HCT116 (cell line): Measurements from ENCODE around the gene POLR3GL. TPM values are rescaled to one million over a fixed set of nuclear protein-coding genes. Genes with fewer than 3 reads are reported as not detected.

Source experiments
- ATAC-seq: fragments of 200-7000 bp; cut with Tn5 transposase; 2 replicates; pipeline ENCODE4 v1.9.1; 2020; ENCODE audit warnings: mild to moderate bottlenecking, moderate library complexity
- BruUV-seq: library from RNA; stranded (reverse); fragments of 400-500 nt; replicated peaks from 2 replicates; lab custom pipeline; 2021; lab: Mats Ljungman, UMichigan
- CTCF ChIA-PET: fragments of 300-600 bp; sonication (Branson Sonifier 250); formaldehyde crosslinking; loops from one replicate; lab custom pipeline; 2021; ENCODE audit warnings: antibody characterized with exemption; lab: Charles Lee
- POLR2A ChIA-PET: fragments of 300-600, 350-600 bp; sonication (Branson Sonifier 250); formaldehyde crosslinking; loops from one replicate; lab custom pipeline; 2021; ENCODE audit warnings: antibody characterized with exemption; lab: Charles Lee
- RAD21 ChIA-PET, 2 experiments: fragments of 300-600 bp; sonication (Branson Sonifier 250); formaldehyde crosslinking; loops; one replicate each; lab custom pipeline; 2023; ENCODE audit warnings: low total read pairs in 2 of 2; ENCODE audit not compliant: uncharacterized antibody in 2 of 2, unreplicated experiment in 2 of 2, low non-redundant PET in 1 of 2; lab: Charles Lee
- DNase-seq: peaks from one replicate; pipeline ENCODE4 v3.0.0-alpha.2; 2010; ENCODE audit warnings: low read depth, low spot score
- H2AFZ ChIP-seq: fragments of 200-600 bp; shearing (Covaris generic), sonication (generic); 2 replicates; pipeline ENCODE4 v1.6.1; 2017; ENCODE audit warnings: low read depth, mixed run types, mixed read lengths, antibody characterized with exemption, low read length; ENCODE audit not compliant: poor library complexity, severe bottlenecking
- H3K27ac ChIP-seq: 2 replicates; pipeline ENCODE4 v1.5.1; 2012; ENCODE audit warnings: low read depth, low read length
- H3K27me3 ChIP-seq: fragments of 200-600 bp; sonication (generic); 2 replicates; pipeline ENCODE4 v1.6.1; 2016; ENCODE audit warnings: mixed run types, low read length, mixed read lengths; ENCODE audit not compliant: insufficient read depth
- H3K36me3 ChIP-seq, 2 experiments: fragments of 200-500 bp in 1 of 2; fragments of 200-600 bp in 1 of 2; sonication (Bioruptor generic) in 1 of 2; sonication (generic) in 1 of 2; 2 replicates each; pipeline versions ENCODE4 v1.5.1 to v1.6.1; 2014 to 2016; ENCODE audit warnings: low read length in 2 of 2, inconsistent platforms in 1 of 2, mixed read lengths in 1 of 2, mixed run types in 1 of 2; ENCODE audit not compliant: insufficient read depth in 2 of 2, control insufficient read depth in 1 of 2
- H3K4me1 ChIP-seq, 2 experiments: fragments of 200-600 bp in 1 of 2; sonication (generic) in 1 of 2; 2 replicates each; pipeline versions ENCODE4 v1.5.1 to v1.6.1; 2012 to 2017; ENCODE audit warnings: low read length in 2 of 2, inconsistent platforms in 1 of 2, mild to moderate bottlenecking in 1 of 2, mixed read lengths in 1 of 2, mixed run types in 1 of 2, moderate library complexity in 1 of 2; ENCODE audit not compliant: insufficient read depth in 2 of 2, control insufficient read depth in 1 of 2
- H3K4me2 ChIP-seq: fragments of 200-600 bp; sonication (generic); 2 replicates; pipeline ENCODE4 v1.6.1; 2017; ENCODE audit warnings: mixed run types, low read length, mixed read lengths
- H3K4me3 ChIP-seq, 2 experiments: fragments of 200-600 bp in 1 of 2; sonication (generic) in 1 of 2; replicated peaks in 1 of 2; 2 replicates each; pipeline ENCODE4 v1.5.1; 2011 to 2016; ENCODE audit warnings: low read length in 2 of 2, control low read depth in 1 of 2, low read depth in 1 of 2, mild to moderate bottlenecking in 1 of 2, mixed read lengths in 1 of 2, mixed run types in 1 of 2
- H3K79me2 ChIP-seq: fragments of 200-600 bp; sonication (generic); 2 replicates; pipeline ENCODE4 v1.6.1; 2017; ENCODE audit warnings: mild to moderate bottlenecking, mixed run types, low read length, moderate library complexity, mixed read lengths; ENCODE audit not compliant: insufficient read depth
- H3K9ac ChIP-seq: fragments of 200-600 bp; sonication (generic); 2 replicates; pipeline ENCODE4 v1.6.1; 2016; ENCODE audit warnings: low read length, mixed read lengths
- H3K9me2 ChIP-seq: fragments of 200-600 bp; sonication (generic), shearing (Covaris generic); 2 replicates; pipeline ENCODE4 v1.6.1; 2017; ENCODE audit warnings: mixed run types, mild to moderate bottlenecking, moderate library complexity; ENCODE audit not compliant: insufficient read depth
- H3K9me3 ChIP-seq, 2 experiments: fragments of 200-500 bp in 1 of 2; fragments of 200-600 bp in 1 of 2; sonication (Bioruptor generic) in 1 of 2; sonication (generic) in 1 of 2; 2 replicates each; pipeline ENCODE4 v1.6.1; 2014 to 2017; ENCODE audit warnings: low read length in 2 of 2, mixed read lengths in 2 of 2, inconsistent platforms in 1 of 2, low read depth in 1 of 2, mild to moderate bottlenecking in 1 of 2, mixed run types in 1 of 2, moderate library complexity in 1 of 2; ENCODE audit not compliant: control insufficient read depth in 1 of 2, insufficient read depth in 1 of 2
- H4K20me1 ChIP-seq: fragments of 200-600 bp; sonication (generic), shearing (Covaris generic); 2 replicates; pipeline ENCODE4 v1.6.1; 2017; ENCODE audit warnings: mixed run types, mild to moderate bottlenecking, moderate library complexity; ENCODE audit not compliant: insufficient read depth
- ATF3 ChIP-seq: IDR thresholded peaks from 2 replicates; pipeline ENCODE4 v1.6.1; 2012
- CBX3 ChIP-seq: IDR thresholded peaks from 2 replicates; pipeline ENCODE4 v1.6.1; 2012; ENCODE audit warnings: low read depth
- CEBPB ChIP-seq: IDR thresholded peaks from 2 replicates; pipeline ENCODE4 v1.6.1; 2012; ENCODE audit warnings: low read depth
- ELF1 ChIP-seq: IDR thresholded peaks from 2 replicates; pipeline ENCODE4 v1.6.1; 2012; ENCODE audit warnings: low read depth, borderline replicate concordance
- FOSL1 ChIP-seq: IDR thresholded peaks from 2 replicates; pipeline ENCODE4 v1.6.1; 2012; ENCODE audit warnings: low read depth
- JUND ChIP-seq: IDR thresholded peaks from 2 replicates; pipeline ENCODE4 v1.6.1; 2012
- POLR2AphosphoS5 ChIP-seq: IDR thresholded peaks from 2 replicates; pipeline ENCODE4 v1.6.1; 2011; ENCODE audit warnings: mild to moderate bottlenecking, low read depth, low read length, moderate library complexity
- REST ChIP-seq: IDR thresholded peaks from 2 replicates; pipeline ENCODE4 v1.6.1; 2012; ENCODE audit warnings: low read depth
- SP1 ChIP-seq: IDR thresholded peaks from 2 replicates; pipeline ENCODE4 v1.6.1; 2012; ENCODE audit warnings: low read depth
- SRF ChIP-seq: IDR thresholded peaks from 2 replicates; pipeline ENCODE4 v1.6.1; 2012; ENCODE audit warnings: low read depth
- TCF7L2 ChIP-seq: IDR thresholded peaks from 2 replicates; pipeline ENCODE4 v1.7.0; 2011; ENCODE audit warnings: borderline replicate concordance, inconsistent platforms; ENCODE audit not compliant: insufficient read depth, insufficient read length; ENCODE audit errors: extremely low read depth
- intact Hi-C: fragments of 100-400 bp; cut with micrococcal nuclease; formaldehyde crosslinking; loops from 2 replicates; pipeline ENCODE4 v1.10.0; 2022
- total RNA-seq: library from RNA; stranded (reverse); gene quantifications from one replicate; pipeline ENCODE4 v1.2.1, GENCODE V29; 2021; ENCODE audit not compliant: unreplicated experiment

The POLR3GL gene
- total RNA-seq, 1 experiment from 2014 or later = 17.9 TPM

- H4K20me1 ChIP-seq = no peaks in the 10 kb centered on the region
- POLR2A ChIA-PET = interaction anchor here (1.2 kb wide), 1 partner anchor 21 kb away, joined by 3 read pairs; the partner anchor contains the start of genes ANKRD34A and POLR3GL
- H3K4me2 ChIP-seq = peak overlapping the region; percentile 65
- RAD21 ChIA-PET = no interaction called here
- H3K9me3 ChIP-seq = no peaks in the 10 kb centered on the region
- H3K4me1 ChIP-seq = peaks cover 18 to 37% of the 10 kb centered on the region in 2 experiments
- no peaks in the 10 kb centered on the region for H3K36me3 ChIP-seq
- H3K27me3 ChIP-seq = no peaks in the 10 kb centered on the region
- no TSS peak for BruUV-seq
- peak overlapping the region; percentile 86 for H2AFZ ChIP-seq
- ATAC-seq = peak; percentile 70
- H3K4me3 ChIP-seq = no peak overlapping the region
- intact Hi-C loops = no loop called here
- peak; percentile 33 for DNase-seq
- H3K9ac ChIP-seq = 0 out of 2 replicates have a peak overlapping the region, but pooled peaks have one; percentile 1
- H3K79me2 ChIP-seq = no peaks in the 10 kb centered on the region
- H3K27ac ChIP-seq = peak overlapping the region; percentile 20
- TF ChIP-seq CBX3 = peak; percentile 44; the same call in 1 of the 2 replicates
- peak; percentile 91 for TF ChIP-seq SRF
- TF ChIP-seq SP1 = peak; percentile 58; the same call in 1 of the 2 replicates
- TF ChIP-seq JUND = peak; percentile 51; the same call in 1 of the 2 replicates
- no peak for TF ChIP-seq ATF3
- TF ChIP-seq TCF7L2 = no peak
- TF ChIP-seq ELF1 = no peak
- peak; percentile 94 for TF ChIP-seq CEBPB
- TF ChIP-seq POLR2AphosphoS5 = peak; percentile 29; the same call in 1 of the 2 replicates
- TF ChIP-seq FOSL1 = peak; percentile 69
- TF ChIP-seq REST = no peak
- CTCF ChIA-PET = interaction anchor here (1.6 kb wide), 1 partner anchor 8 kb away, joined by 5 read pairs; no protein-coding TSS in a partner anchor
- H3K9me2 ChIP-seq = no peaks in the 10 kb centered on the region
These were observed 21.3 kb downstream of the POLR3GL start for GRCh38 chr1:145985502-145986439.
